HepG2 (cell line): ENCODE data around the gene ZNF341. TPM values are rescaled to one million over a fixed set of nuclear protein-coding genes. Genes with fewer than 3 reads are reported as not detected.

Source experiments
- BCLAF1 ChIP-seq: fragments of 450-650 bp; IDR thresholded peaks from 2 replicates; pipeline ENCODE4 v1.6.1; 2017; ENCODE audit warnings: mild to moderate bottlenecking
- CEBPZ ChIP-seq: IDR thresholded peaks from 2 replicates; pipeline ENCODE4 v1.6.1; 2012; ENCODE audit warnings: low read length, improper control_type of control experiment
- ISX ChIP-seq: sonication (generic); formaldehyde crosslinking; conservative IDR thresholded peaks from 2 replicates; pipeline ENCODE4 v1.5.0; 2020; ENCODE audit warnings: missing genetic modification reagents
- RFXAP ChIP-seq: sonication (generic); formaldehyde crosslinking; IDR thresholded peaks from 2 replicates; pipeline ENCODE4 v1.4.0; 2020; ENCODE audit warnings: missing genetic modification reagents, borderline replicate concordance
- ZNF24 ChIP-seq: fragments of 450-650 bp; IDR thresholded peaks from 2 replicates; pipeline ENCODE4 v1.6.1; 2017; ENCODE audit warnings: antibody characterized with exemption, mild to moderate bottlenecking
- ZNF274 ChIP-seq: sonication (generic); formaldehyde crosslinking; IDR thresholded peaks from 2 replicates; pipeline ENCODE4 v1.5.1; 2020; ENCODE audit warnings: mild to moderate bottlenecking, missing genetic modification reagents
- ZNF362 ChIP-seq: sonication (generic); formaldehyde crosslinking; IDR thresholded peaks from 2 replicates; pipeline ENCODE4 v1.4.0; 2020; ENCODE audit warnings: missing genetic modification reagents, mild to moderate bottlenecking, borderline replicate concordance
- ZNF501 ChIP-seq: sonication (generic); formaldehyde crosslinking; IDR thresholded peaks from 2 replicates; pipeline ENCODE4 v1.5.1; 2020; ENCODE audit warnings: mild to moderate bottlenecking, moderate library complexity, missing genetic modification reagents
- ZNF576 ChIP-seq: sonication (generic); formaldehyde crosslinking; IDR thresholded peaks from 2 replicates; pipeline ENCODE4 v1.4.0; 2020; ENCODE audit warnings: mild to moderate bottlenecking, missing genetic modification reagents
- ZNF772 ChIP-seq: sonication (generic); formaldehyde crosslinking; IDR thresholded peaks from 2 replicates; pipeline ENCODE4 v1.5.0; 2020; ENCODE audit warnings: mild to moderate bottlenecking, missing genetic modification reagents
- ZNF777 ChIP-seq: sonication (generic); formaldehyde crosslinking; IDR thresholded peaks from 2 replicates; pipeline ENCODE4 v1.4.0; 2020; ENCODE audit warnings: missing genetic modification reagents
- ZNF792 ChIP-seq: IDR thresholded peaks from 2 replicates; pipeline ENCODE4 v1.6.1; 2016
- polyA plus RNA-seq, 8 experiments: library from polyadenylated mRNA; depleted of rRNA in 3 of 8; stranded (reverse) in 7 of 8; unstranded in 1 of 8; fragments of >200 nt; fragmentation: Illumina TruSeq in 4 of 8; extraction: Trizol in 4 of 8; gene quantifications; 2 replicates each; pipeline versions ENCODE4 v1.2.1 to v1.2.3, GENCODE V29; 2011 to 2016; ENCODE audit warnings: low read depth in 4 of 8, missing spikeins in 1 of 8, mixed read lengths in 1 of 8; ENCODE audit not compliant: insufficient read depth in 1 of 8
- total RNA-seq, 5 experiments: library from RNA; depleted of rRNA; stranded (reverse); fragments of >200 nt; fragmentation: Illumina TruSeq; extraction: Trizol; gene quantifications; 2 replicates each; pipeline ENCODE4 v1.2.3, GENCODE V29; 2016; ENCODE audit warnings: low read depth in 1 of 5
- TF ChIP-seq, protein P1 (sequence below): sonication (generic); formaldehyde crosslinking; IDR thresholded peaks from 2 replicates; pipeline ENCODE4 v1.5.1; 2020; ENCODE audit warnings: missing genetic modification reagents, mild to moderate bottlenecking, borderline replicate concordance
- TF ChIP-seq, protein P2 (sequence below): sonication (generic); formaldehyde crosslinking; IDR thresholded peaks from 2 replicates; pipeline ENCODE4 v1.4.0; 2020; ENCODE audit warnings: missing genetic modification reagents

Gene ZNF341
- total and polyA plus RNA-seq, 2 of the 13 experiments (the other 11 are each of a cell fraction or from before 2014, with no cell fraction given): 1.1 to 2.2 TPM

DNA sequence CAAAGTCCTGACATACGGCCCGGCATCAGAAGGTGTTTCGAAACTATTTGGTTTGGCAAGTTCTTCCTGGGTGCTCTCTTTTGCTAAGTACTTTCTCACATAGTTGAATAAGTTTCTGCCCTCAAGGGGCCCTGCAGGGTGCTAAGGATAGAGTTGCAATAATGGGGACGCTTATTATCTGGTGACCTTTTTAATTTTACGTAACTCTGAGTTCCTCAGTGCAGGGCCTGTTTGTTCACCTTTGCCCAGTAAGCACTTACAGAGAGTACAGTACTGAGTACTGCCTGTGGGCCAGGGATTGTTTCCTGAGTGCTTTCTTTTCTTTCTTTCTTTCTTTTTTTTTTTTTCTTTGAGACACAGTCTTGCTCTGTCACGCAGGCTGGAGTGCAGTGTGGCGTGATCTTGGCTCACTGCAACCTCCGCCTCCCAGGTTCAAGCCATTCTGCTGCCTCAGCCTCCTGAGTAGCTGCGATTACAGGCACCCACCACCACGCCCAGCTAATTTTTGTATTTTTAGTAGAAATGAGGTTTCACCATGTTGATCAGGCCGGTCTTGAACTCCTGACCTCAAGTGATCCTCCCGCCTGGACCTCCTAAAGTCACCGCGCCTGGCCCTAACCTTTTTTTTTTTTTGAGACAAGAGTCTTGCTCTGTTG, 7.2 kb upstream of the ZNF341 start (continued):
- TF ChIP-seq RFXAP (CRISPR knock-in tag): peak; percentile 47; the same call in 1 of the 2 replicates
- TF ChIP-seq ZNF274 (CRISPR knock-in tag): no peak
- no peak for TF ChIP-seq ZNF576
- TF ChIP-seq, protein P1, sequence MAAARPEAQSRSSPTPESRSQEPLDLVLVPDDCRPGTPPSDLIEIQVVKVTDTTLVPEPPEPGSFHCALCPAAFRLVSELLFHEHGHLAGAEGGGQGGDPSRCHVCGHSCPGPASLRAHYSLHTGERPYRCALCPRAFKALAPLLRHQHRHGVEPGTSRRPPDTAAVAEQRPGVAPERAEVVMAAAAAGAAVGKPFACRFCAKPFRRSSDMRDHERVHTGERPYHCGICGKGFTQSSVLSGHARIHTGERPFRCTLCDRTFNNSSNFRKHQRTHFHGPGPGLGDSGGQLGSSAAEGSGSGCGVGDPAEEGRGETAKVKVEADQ (CRISPR knock-in tag): no peak; the same call in 1 of the 2 replicates
- no peak; the same call in none of the 2 replicates for TF ChIP-seq ZNF362
- TF ChIP-seq, protein P2, sequence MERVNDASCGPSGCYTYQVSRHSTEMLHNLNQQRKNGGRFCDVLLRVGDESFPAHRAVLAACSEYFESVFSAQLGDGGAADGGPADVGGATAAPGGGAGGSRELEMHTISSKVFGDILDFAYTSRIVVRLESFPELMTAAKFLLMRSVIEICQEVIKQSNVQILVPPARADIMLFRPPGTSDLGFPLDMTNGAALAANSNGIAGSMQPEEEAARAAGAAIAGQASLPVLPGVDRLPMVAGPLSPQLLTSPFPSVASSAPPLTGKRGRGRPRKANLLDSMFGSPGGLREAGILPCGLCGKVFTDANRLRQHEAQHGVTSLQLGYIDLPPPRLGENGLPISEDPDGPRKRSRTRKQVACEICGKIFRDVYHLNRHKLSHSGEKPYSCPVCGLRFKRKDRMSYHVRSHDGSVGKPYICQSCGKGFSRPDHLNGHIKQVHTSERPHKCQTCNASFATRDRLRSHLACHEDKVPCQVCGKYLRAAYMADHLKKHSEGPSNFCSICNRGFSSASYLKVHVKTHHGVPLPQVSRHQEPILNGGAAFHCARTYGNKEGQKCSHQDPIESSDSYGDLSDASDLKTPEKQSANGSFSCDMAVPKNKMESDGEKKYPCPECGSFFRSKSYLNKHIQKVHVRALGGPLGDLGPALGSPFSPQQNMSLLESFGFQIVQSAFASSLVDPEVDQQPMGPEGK (CRISPR knock-in tag): peak; percentile 84
- no peak for TF ChIP-seq ZNF772 (CRISPR knock-in tag)
- no peak for TF ChIP-seq ISX (CRISPR knock-in tag)
- peak; percentile 58 for TF ChIP-seq ZNF24
- TF ChIP-seq ZNF777 (CRISPR knock-in tag): no peak
- TF ChIP-seq CEBPZ: no peak
- TF ChIP-seq BCLAF1: no peak
- TF ChIP-seq ZNF792 (CRISPR knock-in tag): peak; percentile 20; the same call in 1 of the 2 replicates
- TF ChIP-seq ZNF501 (CRISPR knock-in tag): 0 out of 2 replicates have a peak, but pooled peaks have one; percentile 27
